NT2/D1 (cell line): Measurements from ENCODE around the gene KLF17.
"Not testable (repeated sequence)": the region's sequence is repeated elsewhere in the genome, so short reads cannot be mapped to it uniquely, and the experiment has no call there.

Experiments
- DNase-seq: peaks from one replicate; pipeline ENCODE4 v3.0.0-alpha.2; 2011; ENCODE audit warnings: low read depth, low spot score
- H3K27me3 ChIP-seq: 2 replicates; pipeline ENCODE4 v1.6.0; 2011; ENCODE audit warnings: mild to moderate bottlenecking; ENCODE audit not compliant: insufficient read length, insufficient read depth
- H3K36me3 ChIP-seq: 2 replicates; pipeline ENCODE4 v1.6.1; 2011; ENCODE audit warnings: mild to moderate bottlenecking, low read length, mixed read lengths; ENCODE audit not compliant: insufficient read depth, insufficient read length
- H3K4me1 ChIP-seq: 2 replicates; pipeline ENCODE4 v1.5.1; 2011; ENCODE audit not compliant: insufficient read depth, insufficient read length
- H3K4me3 ChIP-seq: 2 replicates; pipeline ENCODE4 v1.5.1; 2011; ENCODE audit warnings: low read depth; ENCODE audit not compliant: insufficient read length
- H3K9ac ChIP-seq: 2 replicates; pipeline ENCODE4 v1.6.0; 2011; ENCODE audit warnings: low read depth; ENCODE audit not compliant: insufficient read length
- H3K9me3 ChIP-seq: 2 replicates; pipeline ENCODE4 v1.5.1; 2011; ENCODE audit warnings: mild to moderate bottlenecking, low read length; ENCODE audit not compliant: insufficient read depth
- SUZ12 ChIP-seq: IDR thresholded peaks from 2 replicates; pipeline ENCODE4 v1.6.1; 2011; ENCODE audit not compliant: insufficient read length, insufficient read depth; ENCODE audit errors: extremely low read depth
- YY1 ChIP-seq: IDR thresholded peaks from 2 replicates; pipeline ENCODE4 v1.6.1; 2011; ENCODE audit not compliant: insufficient read length, insufficient read depth
- ZNF274 ChIP-seq: IDR thresholded peaks from 2 replicates; pipeline ENCODE4 v1.6.1; 2011; ENCODE audit warnings: mild to moderate bottlenecking, low read depth, low read length

The KLF17 gene

GRCh38 chr1:44129616-44130500, 11.2 kb downstream of the KLF17 start:
- DNase-seq: no peak
- Histone ChIP-seq H3K36me3 (no peaks in the 10 kb centered on the region), H3K27me3 (peaks cover 12% of the 10 kb centered on the region), H3K9me3 (no peaks in the 10 kb centered on the region), H3K4me1 (no peaks in the 10 kb centered on the region), H3K4me3 (no peak overlapping the region), H3K9ac (no peak overlapping the region)
- no peak for TF ChIP-seq SUZ12
- no peak for TF ChIP-seq YY1

GRCh38 chr1:44131411-44131810, 12.8 kb downstream of the KLF17 start:
- no peak overlapping the region for H3K9ac ChIP-seq
- no peak for TF ChIP-seq YY1
- TF ChIP-seq ZNF274: no peak
- no peak for TF ChIP-seq SUZ12
- peaks cover 12% of the 10 kb centered on the region for H3K27me3 ChIP-seq
- no peaks in the 10 kb centered on the region for H3K9me3 ChIP-seq
- no peak overlapping the region for H3K4me3 ChIP-seq
- no peaks in the 10 kb centered on the region for H3K36me3 ChIP-seq
- no peak for DNase-seq
- no peaks in the 10 kb centered on the region for H3K4me1 ChIP-seq

GRCh38 chr1:44134071-44134920, 15.7 kb downstream of the KLF17 start:
- Histone ChIP-seq H3K4me1 (no peaks in the 10 kb centered on the region), H3K9me3 (no peaks in the 10 kb centered on the region), H3K36me3 (no peaks in the 10 kb centered on the region), H3K27me3 (peaks cover 16% of the 10 kb centered on the region), H3K4me3 (no peak overlapping the region), H3K9ac (no peak overlapping the region)
- no peak for TF ChIP-seq ZNF274
- no peak for TF ChIP-seq SUZ12
- no peak for TF ChIP-seq YY1
- DNase-seq: no peak

- no peak overlapping the region for H3K9ac ChIP-seq
- TF ChIP-seq ZNF274: no peak
- no peak for TF ChIP-seq SUZ12
- no peak for TF ChIP-seq YY1
- no peak overlapping the region for H3K4me3 ChIP-seq
- peaks cover 16% of the 10 kb centered on the region for H3K27me3 ChIP-seq
- no peaks in the 10 kb centered on the region for H3K4me1 ChIP-seq
- no peak for DNase-seq
- no peaks in the 10 kb centered on the region for H3K36me3 ChIP-seq
- no peaks in the 10 kb centered on the region for H3K9me3 ChIP-seq
Observed at GRCh38 chr1:44135886-44136285, 17.3 kb downstream of the KLF17 start.

- Histone ChIP-seq H3K36me3 (no peaks in the 10 kb centered on the region), H3K9me3 (no peaks in the 10 kb centered on the region), H3K27me3 (peaks cover 11% of the 10 kb centered on the region), H3K4me1 (no peaks in the 10 kb centered on the region), H3K4me3 (no peak overlapping the region), H3K9ac (no peak overlapping the region)
- DNase-seq: no peak
- TF ChIP-seq SUZ12 (no peak), YY1 (no peak), ZNF274 (no peak)
Observed at GRCh38 chr1:44138239-44138638, 19.6 kb downstream of the KLF17 start.

- DNase-seq, H3K36me3 ChIP-seq, H3K9me3 ChIP-seq, H3K4me3 ChIP-seq, H3K27me3 ChIP-seq, H3K9ac ChIP-seq, H3K4me1 ChIP-seq: not testable (repeated sequence)
Observed at GRCh38 chr1:44139565-44139964, 20.9 kb downstream of the KLF17 start.

GRCh38 chr1:44141531-44141930, 22.9 kb downstream of the KLF17 start, which contains the start of gene KLF18:
TSS of gene KLF18 (minus strand) at chr1:44141631. CDS start at chr1:44141631, 0 bp downstream.
- TF ChIP-seq YY1 (no peak), SUZ12 (no peak), ZNF274 (no peak)
- Histone ChIP-seq H3K36me3 (no peaks in the 10 kb centered on the region), H3K9ac (no peak within 1 kb of the TSS), H3K4me1 (no peaks in the 10 kb centered on the region), H3K9me3 (peaks cover 24% of the 10 kb centered on the region), H3K4me3 (no peak within 1 kb of the TSS), H3K27me3 (peaks cover 4% of the 10 kb centered on the region)
- DNase-seq: no peak
